HCT116 (cell line): ENCODE results near the gene TBXT.

ENCODE experiments used
- EGR1 ChIP-seq: IDR thresholded peaks from 2 replicates; pipeline ENCODE4 v1.6.1; 2012; ENCODE audit warnings: low read depth
- EZH2 ChIP-seq: fragments of 200-600 bp; sonication (generic); IDR thresholded peaks from 2 replicates; pipeline ENCODE4 v1.6.1; 2017; ENCODE audit warnings: antibody characterized with exemption, mixed run types
- POLR2A ChIP-seq: IDR thresholded peaks from 2 replicates; pipeline ENCODE4 v1.7.0; 2011; ENCODE audit warnings: borderline replicate concordance; ENCODE audit not compliant: insufficient read depth, insufficient read length; ENCODE audit errors: extremely low read depth
- POLR2AphosphoS5 ChIP-seq: IDR thresholded peaks from 2 replicates; pipeline ENCODE4 v1.6.1; 2011; ENCODE audit warnings: mild to moderate bottlenecking, low read depth, low read length, moderate library complexity
- RAD21 ChIP-seq: IDR thresholded peaks from 2 replicates; pipeline ENCODE4 v1.6.1; 2012; ENCODE audit warnings: low read depth, mild to moderate bottlenecking
- SIN3A ChIP-seq: IDR thresholded peaks from 2 replicates; pipeline ENCODE4 v1.6.1; 2012; ENCODE audit warnings: low read depth
- YY1 ChIP-seq: IDR thresholded peaks from 2 replicates; pipeline ENCODE4 v1.6.1; 2011; ENCODE audit warnings: low read length, low read depth, moderate library complexity, mild to moderate bottlenecking; ENCODE audit not compliant: insufficient replicate concordance; ENCODE audit errors: extremely low read depth
- ZFX ChIP-seq: fragments of 450-650 bp; IDR thresholded peaks from 2 replicates; pipeline ENCODE4 v1.6.1; 2017
- TF ChIP-seq, protein P1 (sequence below), 3 experiments: fragments of 200-600 bp in 1 of 3; sonication (generic) in 1 of 3; IDR thresholded peaks in 2 of 3; conservative IDR thresholded peaks in 1 of 3; 2 replicates each; pipeline ENCODE4 v1.5.1; 2012 to 2017; ENCODE audit warnings: low read depth in 2 of 3, low read length in 2 of 3, antibody characterized with exemption in 1 of 3, borderline replicate concordance in 1 of 3, control low read depth in 1 of 3, mild to moderate bottlenecking in 1 of 3, mixed read lengths in 1 of 3, mixed run types in 1 of 3, moderate library complexity in 1 of 3; ENCODE audit not compliant: insufficient read depth in 1 of 3
- TF ChIP-seq, protein P2 (sequence below): IDR thresholded peaks from 2 replicates; pipeline ENCODE4 v1.6.1; 2012

DNA sequence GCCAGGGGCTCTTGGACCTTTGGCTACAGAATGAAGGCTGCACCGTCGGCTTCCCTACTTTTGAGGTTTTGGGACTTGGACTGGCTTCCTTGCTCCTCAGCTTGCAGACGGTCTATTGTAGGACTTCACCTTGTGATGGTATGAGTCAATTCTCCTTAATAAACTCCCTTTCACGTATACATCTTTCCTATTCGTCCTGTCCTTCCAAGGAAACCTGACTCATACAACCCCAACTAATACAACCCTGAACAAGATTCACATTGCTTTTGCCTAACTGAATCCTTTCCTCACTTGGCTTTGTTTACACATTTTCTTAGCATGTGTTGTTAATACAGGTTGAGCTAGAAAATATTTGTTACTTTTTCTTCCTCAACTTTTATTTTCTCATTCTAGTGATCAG lies 21.9 kb downstream of the TBXT start:
- TF ChIP-seq, protein P1, sequence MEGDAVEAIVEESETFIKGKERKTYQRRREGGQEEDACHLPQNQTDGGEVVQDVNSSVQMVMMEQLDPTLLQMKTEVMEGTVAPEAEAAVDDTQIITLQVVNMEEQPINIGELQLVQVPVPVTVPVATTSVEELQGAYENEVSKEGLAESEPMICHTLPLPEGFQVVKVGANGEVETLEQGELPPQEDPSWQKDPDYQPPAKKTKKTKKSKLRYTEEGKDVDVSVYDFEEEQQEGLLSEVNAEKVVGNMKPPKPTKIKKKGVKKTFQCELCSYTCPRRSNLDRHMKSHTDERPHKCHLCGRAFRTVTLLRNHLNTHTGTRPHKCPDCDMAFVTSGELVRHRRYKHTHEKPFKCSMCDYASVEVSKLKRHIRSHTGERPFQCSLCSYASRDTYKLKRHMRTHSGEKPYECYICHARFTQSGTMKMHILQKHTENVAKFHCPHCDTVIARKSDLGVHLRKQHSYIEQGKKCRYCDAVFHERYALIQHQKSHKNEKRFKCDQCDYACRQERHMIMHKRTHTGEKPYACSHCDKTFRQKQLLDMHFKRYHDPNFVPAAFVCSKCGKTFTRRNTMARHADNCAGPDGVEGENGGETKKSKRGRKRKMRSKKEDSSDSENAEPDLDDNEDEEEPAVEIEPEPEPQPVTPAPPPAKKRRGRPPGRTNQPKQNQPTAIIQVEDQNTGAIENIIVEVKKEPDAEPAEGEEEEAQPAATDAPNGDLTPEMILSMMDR (IDR thresholded peaks at IDR 0.05 in 2 of 3, conservative IDR thresholded peaks at IDR 0.05 in 1 of 3; ENCODE audit: borderline replicate concordance in 1 of 3, insufficient read depth in 1 of 3, low read depth in 2 of 3, low read length in 2 of 3), result no peak
- TF ChIP-seq EGR1 (no peak), EZH2 (no peak), POLR2A (no peak), ZFX (no peak), POLR2AphosphoS5 (no peak), SIN3A (no peak), RAD21 (no peak), YY1 (no peak)
- TF ChIP-seq, protein P2, sequence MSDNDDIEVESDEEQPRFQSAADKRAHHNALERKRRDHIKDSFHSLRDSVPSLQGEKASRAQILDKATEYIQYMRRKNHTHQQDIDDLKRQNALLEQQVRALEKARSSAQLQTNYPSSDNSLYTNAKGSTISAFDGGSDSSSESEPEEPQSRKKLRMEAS, result no peak
